ENCODE measurements around the gene ROBO1.

Gene ROBO1

DNA sequence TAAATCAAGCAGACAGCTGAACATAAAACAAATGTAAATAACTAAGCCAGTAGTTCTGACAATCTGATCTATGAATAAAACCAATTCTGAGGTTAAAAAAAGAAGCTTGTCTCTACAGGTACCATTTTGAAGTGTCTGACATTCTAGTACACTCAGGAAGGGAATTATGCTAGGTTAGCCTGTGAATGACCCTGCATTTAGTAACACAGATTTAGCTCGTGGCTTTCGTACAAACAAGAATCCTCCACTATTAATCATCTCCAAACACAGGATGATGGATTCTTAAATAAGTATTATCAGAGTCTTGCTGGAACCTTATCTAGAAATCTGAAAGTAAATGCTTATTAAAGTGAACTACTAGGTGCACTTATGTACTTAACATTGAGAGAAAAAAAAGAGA, 1120.1 kb downstream of the ROBO1 start:
- no peak overlapping the region for H3K4me3 ChIP-seq (ENCODE audit: low read depth, low read length)
- TF ChIP-seq CTCF (IDR thresholded peaks at IDR 0.05; ENCODE audit: low read depth, low read length) = no peak
- DNase-seq (ENCODE audit: low read depth, low spot score) = no peak
- in situ Hi-C loops (cut with HindIII; ENCODE audit: low sequenced_read_pairs) = no loop called here

- in situ Hi-C loops (cut with HindIII; ENCODE audit: low sequenced_read_pairs) = no loop called here
- no peak overlapping the region for H3K4me3 ChIP-seq (ENCODE audit: low read depth, low read length)
- peak; percentile 78 for DNase-seq (ENCODE audit: low read depth, low spot score)
- TF ChIP-seq CTCF (IDR thresholded peaks at IDR 0.05; ENCODE audit: low read depth, low read length) = peak; percentile 77
These were observed 1122.0 kb downstream of the ROBO1 start for GRCh38 chr3:78645628-78646310.

DNA sequence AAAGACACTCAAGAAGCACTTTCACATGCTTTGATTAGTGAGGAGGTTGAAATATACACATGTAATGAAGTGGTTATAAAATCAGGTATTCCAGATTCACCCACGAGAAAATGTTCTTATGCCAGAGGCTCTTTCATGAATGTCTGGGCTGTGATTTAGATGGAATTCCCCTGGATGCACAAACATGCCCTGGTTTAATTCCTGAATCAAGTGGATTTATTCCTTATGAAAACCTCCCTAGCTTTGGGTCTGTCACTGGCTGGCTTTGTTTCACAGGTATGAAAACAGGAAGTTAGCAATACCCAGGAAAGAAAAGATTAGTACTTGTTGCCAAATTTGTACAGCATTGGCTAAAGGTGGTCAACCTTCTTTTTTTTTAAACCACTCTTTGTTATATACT, 1123.0 kb downstream of the ROBO1 start:
- in situ Hi-C loops (cut with HindIII; ENCODE audit: low sequenced_read_pairs) = no loop called here
- TF ChIP-seq CTCF (IDR thresholded peaks at IDR 0.05; ENCODE audit: low read depth, low read length) = no peak
- H3K4me3 ChIP-seq (ENCODE audit: low read depth, low read length) = no peak overlapping the region
- no peak for DNase-seq (ENCODE audit: low read depth, low spot score)

- in situ Hi-C loops (cut with HindIII; ENCODE audit: low sequenced_read_pairs) = no loop called here
- DNase-seq (ENCODE audit: low read depth, low spot score) = no peak
- H3K4me3 ChIP-seq (ENCODE audit: low read depth, low read length) = no peak overlapping the region
- no peak for TF ChIP-seq CTCF (IDR thresholded peaks at IDR 0.05; ENCODE audit: low read depth, low read length)
These were observed 1125.4 kb downstream of the ROBO1 start for GRCh38 chr3:78642226-78643035.

- H3K4me3 ChIP-seq (ENCODE audit: low read depth, low read length) = no peak overlapping the region
- DNase-seq (ENCODE audit: low read depth, low spot score) = no peak
- TF ChIP-seq CTCF (IDR thresholded peaks at IDR 0.05; ENCODE audit: low read depth, low read length) = no peak
- in situ Hi-C loops (cut with HindIII; ENCODE audit: low sequenced_read_pairs) = no loop called here
These were observed 1126.1 kb downstream of the ROBO1 start for GRCh38 chr3:78641703-78642102.

DNA sequence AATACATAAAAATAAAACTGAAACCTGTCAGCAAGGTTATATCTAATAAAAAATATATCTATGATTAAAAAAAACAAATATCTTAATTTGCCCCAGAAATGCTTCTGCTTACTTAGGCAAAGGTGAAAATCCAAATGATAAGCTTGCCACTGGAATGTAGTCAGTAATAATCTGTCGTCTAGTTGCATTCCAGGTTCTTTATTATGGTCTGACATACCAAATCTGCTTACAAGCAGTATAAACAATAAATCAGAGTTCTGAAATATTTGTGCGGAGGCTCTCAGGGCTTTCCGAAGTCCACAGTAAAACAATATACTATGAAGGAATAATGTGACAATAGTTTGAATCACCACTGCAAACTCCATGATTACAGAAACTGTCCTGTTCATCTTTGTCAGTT, 1133.5 kb downstream of the ROBO1 start:
- DNase-seq (ENCODE audit: low read depth, low spot score) = no peak
- no peak for TF ChIP-seq CTCF (IDR thresholded peaks at IDR 0.05; ENCODE audit: low read depth, low read length)
- in situ Hi-C loops (cut with HindIII; ENCODE audit: low sequenced_read_pairs) = no loop called here
- no peak overlapping the region for H3K4me3 ChIP-seq (ENCODE audit: low read depth, low read length)
